ENCODE results near the gene OBSCN. TPM values are rescaled to one million over a fixed set of nuclear protein-coding genes. Genes with fewer than 3 reads are reported as not detected.

Gene OBSCN
- total and polyA plus RNA-seq, 10 of the 15 experiments (the other 5 are each of a cell fraction or from before 2014, with no cell fraction given), result 0.01 to 0.36 (median 0.08) TPM; not detected in 2

DNA sequence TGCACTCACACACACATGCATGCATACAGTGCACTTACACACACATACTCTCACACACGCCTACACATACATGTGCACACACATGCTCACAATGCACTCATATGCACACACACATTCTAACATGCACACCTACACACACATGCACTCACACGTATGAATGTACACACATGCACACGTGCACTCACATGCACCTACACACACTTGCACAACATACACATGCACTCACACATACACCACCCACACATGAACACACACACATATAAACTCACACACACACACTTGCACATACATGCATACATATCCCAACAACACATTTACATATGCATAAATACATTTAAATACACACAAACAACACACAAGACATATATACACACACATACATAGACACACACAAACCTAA lies 30.6 kb downstream of the OBSCN start:
- Histone ChIP-seq H3K27me3 (replicated peaks in 1 of 2; ENCODE audit: control insufficient read depth in 2 of 2, insufficient read depth in 2 of 2, low read length in 1 of 2) (no peaks in the 10 kb centered on the region), H3K36me3 (ENCODE audit: control insufficient read depth in 2 of 2, insufficient read depth in 2 of 2, low read length in 1 of 2) (no peaks in the 10 kb centered on the region), H3K4me2 (ENCODE audit: control insufficient read depth, insufficient read depth) (no peak overlapping the region), H4K20me1 (ENCODE audit: control insufficient read depth, insufficient read depth) (no peaks in the 10 kb centered on the region), H3K27ac (ENCODE audit: control insufficient read depth, insufficient read depth) (no peak overlapping the region), H3K4me1 (ENCODE audit: control insufficient read depth, insufficient read depth, low read length) (no peaks in the 10 kb centered on the region), H2AFZ (ENCODE audit: control insufficient read depth, low read depth, low read length) (no peak overlapping the region), H3K4me3 (no peak overlapping the region), H3K9ac (ENCODE audit: control insufficient read depth, insufficient read depth, low read length) (no peak overlapping the region), H3K9me3 (replicated peaks; ENCODE audit: control insufficient read depth, insufficient read depth, low read length) (peaks cover 2% of the 10 kb centered on the region; the same call in 2 of the 3 replicates), H3K79me2 (ENCODE audit: control insufficient read depth, insufficient read depth, low read length) (no peaks in the 10 kb centered on the region)
- ChIA-PET SMC1A (ENCODE audit: uncharacterized antibody, unreplicated experiment) (no interaction called here), POLR2A (no interaction called here), RAD21 (ENCODE audit: unreplicated experiment) (no interaction called here), CTCF (no interaction called here)
- intact Hi-C loops (cut with micrococcal nuclease; ENCODE audit: unreplicated experiment), result no loop called here
- 77% methylated on average over 3 of the region's 3 CpGs for WGBS (ENCODE audit: insufficient coverage, insufficient replicate concordance, low lambda C conversion rate, missing lambda C conversion rate)
- TF ChIP-seq ZNF622 (IDR thresholded peaks at IDR 0.05), result no peak
- TF ChIP-seq BCL3 (IDR thresholded peaks at IDR 0.05; ENCODE audit: borderline replicate concordance, insufficient read depth, low read depth, low read length, poor library complexity, severe bottlenecking), result peak; percentile 14
- in situ Hi-C loops (cut with MboI), result no loop called here
- ATAC-seq (no peak), FAIRE-seq (no peak), DNase-seq (ENCODE audit: low read depth, low spot score) (no peak)
- BruUV-seq (replicated peaks), result no TSS peak

DNA sequence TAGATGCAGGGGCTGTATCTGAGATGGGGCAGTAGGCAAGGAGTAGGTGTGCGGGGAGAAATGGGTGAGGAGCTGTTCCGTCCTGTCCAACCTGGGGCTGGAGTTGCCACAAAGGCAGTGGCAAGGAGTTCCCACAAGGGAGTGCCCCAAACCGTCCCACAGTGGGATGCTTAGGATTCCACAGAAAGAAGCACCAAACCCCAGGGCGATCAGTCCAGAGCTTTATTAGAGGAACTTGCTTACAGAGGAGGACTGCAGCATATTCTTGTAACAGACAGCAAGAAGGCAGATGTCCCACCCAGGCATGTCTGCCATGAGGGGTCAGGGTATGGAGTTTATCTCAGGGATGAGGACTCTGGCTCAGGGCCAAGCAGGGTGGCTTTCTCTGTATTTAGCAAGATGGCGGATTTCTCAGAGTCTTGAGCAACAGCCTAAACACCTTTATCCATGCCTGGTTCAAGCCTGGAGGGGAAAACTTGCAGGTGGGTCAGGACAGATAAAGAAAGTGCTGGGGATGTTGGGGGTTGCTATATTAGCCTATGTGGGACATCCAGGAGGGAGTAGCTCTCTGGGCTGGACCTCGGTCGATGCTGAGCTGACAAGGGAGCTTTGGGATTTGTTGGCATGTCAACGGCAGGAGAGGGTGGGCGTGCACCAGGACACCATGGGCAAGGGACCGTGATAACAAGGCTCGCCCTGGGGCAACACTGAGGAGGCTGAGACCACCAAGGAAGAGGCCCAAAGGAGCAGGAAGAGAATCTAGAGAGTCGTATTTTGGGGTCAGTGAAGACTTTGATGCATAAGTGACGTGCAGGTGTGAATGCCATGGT lies 32.8 kb downstream of the OBSCN start:
- ChIA-PET CTCF (no interaction called here), SMC1A (ENCODE audit: uncharacterized antibody, unreplicated experiment) (no interaction called here), POLR2A (no interaction called here), RAD21 (ENCODE audit: unreplicated experiment) (no interaction called here)
- peaks cover 2% of the 10 kb centered on the region; the same call in 2 of the 3 replicates for H3K9me3 ChIP-seq (replicated peaks; ENCODE audit: control insufficient read depth, insufficient read depth, low read length)
- no peaks in the 10 kb centered on the region for H3K79me2 ChIP-seq (ENCODE audit: control insufficient read depth, insufficient read depth, low read length)
- in situ Hi-C loops (cut with MboI), result no loop called here
- H3K4me2 ChIP-seq (ENCODE audit: control insufficient read depth, insufficient read depth), result no peak overlapping the region
- 29% methylated on average over 13 of the region's 13 CpGs for WGBS (ENCODE audit: insufficient coverage, insufficient replicate concordance, low lambda C conversion rate, missing lambda C conversion rate)
- DNase-seq (ENCODE audit: low read depth, low spot score), result no peak
- no peak overlapping the region for H2AFZ ChIP-seq (ENCODE audit: control insufficient read depth, low read depth, low read length)
- H3K36me3 ChIP-seq (ENCODE audit: control insufficient read depth in 2 of 2, insufficient read depth in 2 of 2, low read length in 1 of 2), result no peaks in the 10 kb centered on the region
- H3K27ac ChIP-seq (ENCODE audit: control insufficient read depth, insufficient read depth), result no peak overlapping the region
- FAIRE-seq, result no peak
- H3K4me3 ChIP-seq, result no peak overlapping the region
- intact Hi-C loops (cut with micrococcal nuclease; ENCODE audit: unreplicated experiment), result no loop called here
- BruUV-seq (replicated peaks), result no TSS peak
- no peaks in the 10 kb centered on the region for H3K4me1 ChIP-seq (ENCODE audit: control insufficient read depth, insufficient read depth, low read length)
- ATAC-seq, result no peak
- H3K27me3 ChIP-seq (replicated peaks in 1 of 2; ENCODE audit: control insufficient read depth in 2 of 2, insufficient read depth in 2 of 2, low read length in 1 of 2), result no peaks in the 10 kb centered on the region
- no peaks in the 10 kb centered on the region for H4K20me1 ChIP-seq (ENCODE audit: control insufficient read depth, insufficient read depth)
- no peak overlapping the region for H3K9ac ChIP-seq (ENCODE audit: control insufficient read depth, insufficient read depth, low read length)
- TF ChIP-seq NR2C2 (IDR thresholded peaks at IDR 0.05; ENCODE audit: borderline replicate concordance, control insufficient read depth, insufficient read length, low read depth) (no peak), CBFB (IDR thresholded peaks at IDR 0.05; ENCODE audit: low read depth) (no peak), STAT3 (IDR thresholded peaks at IDR 0.05; ENCODE audit: low read depth, low read length) (no peak), EED (IDR thresholded peaks at IDR 0.05; ENCODE audit: low read depth) (no peak), ZBTB40 (IDR thresholded peaks at IDR 0.05; ENCODE audit: borderline replicate concordance) (no peak)
- TF ChIP-seq, protein P1, sequence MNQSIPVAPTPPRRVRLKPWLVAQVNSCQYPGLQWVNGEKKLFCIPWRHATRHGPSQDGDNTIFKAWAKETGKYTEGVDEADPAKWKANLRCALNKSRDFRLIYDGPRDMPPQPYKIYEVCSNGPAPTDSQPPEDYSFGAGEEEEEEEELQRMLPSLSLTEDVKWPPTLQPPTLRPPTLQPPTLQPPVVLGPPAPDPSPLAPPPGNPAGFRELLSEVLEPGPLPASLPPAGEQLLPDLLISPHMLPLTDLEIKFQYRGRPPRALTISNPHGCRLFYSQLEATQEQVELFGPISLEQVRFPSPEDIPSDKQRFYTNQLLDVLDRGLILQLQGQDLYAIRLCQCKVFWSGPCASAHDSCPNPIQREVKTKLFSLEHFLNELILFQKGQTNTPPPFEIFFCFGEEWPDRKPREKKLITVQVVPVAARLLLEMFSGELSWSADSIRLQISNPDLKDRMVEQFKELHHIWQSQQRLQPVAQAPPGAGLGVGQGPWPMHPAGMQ (IDR thresholded peaks at IDR 0.05; ENCODE audit: borderline replicate concordance), result no peak
